ENCODE data around the gene HLA-A.
"Not testable (repeated sequence)": the region's sequence is repeated elsewhere in the genome, so short reads cannot be mapped to it uniquely, and the experiment has no call there.

Gene HLA-A

GRCh38 chr6:29927841-29928388 lies 14.4 kb upstream of the HLA-A start:
- Histone ChIP-seq H3K4me2 (ENCODE audit: low read length) (no peak overlapping the region), H3K4me1 (no peaks in the 10 kb centered on the region), H3K27ac (no peak overlapping the region), H2AFZ (no peak overlapping the region), H3K9me3 (ENCODE audit: control insufficient read depth, low read length) (no peaks in the 10 kb centered on the region), H3K4me3 (ENCODE audit: low read depth, low read length) (no peak overlapping the region), H3K9ac (no peak overlapping the region), H3K36me3 (ENCODE audit: control insufficient read depth, insufficient read depth, low read length) (no peaks in the 10 kb centered on the region), H3K79me2 (no peaks in the 10 kb centered on the region), H3K27me3 (ENCODE audit: control insufficient read depth, insufficient read depth, low read length) (no peaks in the 10 kb centered on the region)
- TF ChIP-seq CTCF (IDR thresholded peaks at IDR 0.05): no peak

GRCh38 chr6:29930047-29930446 lies 12.3 kb upstream of the HLA-A start:
- H3K79me2 ChIP-seq; H3K9ac ChIP-seq; H3K9me3 ChIP-seq (ENCODE audit: control insufficient read depth, low read length); H3K27ac ChIP-seq; H3K27me3 ChIP-seq (ENCODE audit: control insufficient read depth, insufficient read depth, low read length); H3K4me3 ChIP-seq (ENCODE audit: low read depth, low read length); H2AFZ ChIP-seq; H3K4me1 ChIP-seq; H3K4me2 ChIP-seq (ENCODE audit: low read length); H3K36me3 ChIP-seq (ENCODE audit: control insufficient read depth, insufficient read depth, low read length): not testable (repeated sequence)

- H3K9me3 ChIP-seq (ENCODE audit: control insufficient read depth, low read length): no peaks in the 10 kb centered on the region
- H3K79me2 ChIP-seq: no peaks in the 10 kb centered on the region
- no peak overlapping the region for H3K27ac ChIP-seq
- no peak overlapping the region for H3K4me2 ChIP-seq (ENCODE audit: low read length)
- no peaks in the 10 kb centered on the region for H3K4me1 ChIP-seq
- H3K9ac ChIP-seq: no peak overlapping the region
- H3K27me3 ChIP-seq (ENCODE audit: control insufficient read depth, insufficient read depth, low read length): no peaks in the 10 kb centered on the region
- no peaks in the 10 kb centered on the region for H3K36me3 ChIP-seq (ENCODE audit: control insufficient read depth, insufficient read depth, low read length)
- TF ChIP-seq CTCF (IDR thresholded peaks at IDR 0.05): no peak
- H3K4me3 ChIP-seq (ENCODE audit: low read depth, low read length): no peak overlapping the region
- H2AFZ ChIP-seq: no peak overlapping the region
Observed at GRCh38 chr6:29933955-29934354, 8.4 kb upstream of the HLA-A start.

GRCh38 chr6:29935273-29935955 lies 6.9 kb upstream of the HLA-A start:
- Histone ChIP-seq H3K27me3 (ENCODE audit: control insufficient read depth, insufficient read depth, low read length) (no peaks in the 10 kb centered on the region), H3K9me3 (ENCODE audit: control insufficient read depth, low read length) (no peaks in the 10 kb centered on the region)
- TF ChIP-seq CTCF (IDR thresholded peaks at IDR 0.05): no peak

GRCh38 chr6:29938746-29939508 lies 3.4 kb upstream of the HLA-A start:
- H3K9me3 ChIP-seq (ENCODE audit: control insufficient read depth, low read length): no peaks in the 10 kb centered on the region
- no peaks in the 10 kb centered on the region for H3K4me1 ChIP-seq
- H3K27me3 ChIP-seq (ENCODE audit: control insufficient read depth, insufficient read depth, low read length): no peaks in the 10 kb centered on the region
- H3K4me2 ChIP-seq (ENCODE audit: low read length): no peak overlapping the region
- H3K36me3 ChIP-seq (ENCODE audit: control insufficient read depth, insufficient read depth, low read length): no peaks in the 10 kb centered on the region
- no peak overlapping the region for H3K4me3 ChIP-seq (ENCODE audit: low read depth, low read length)
- TF ChIP-seq CTCF (IDR thresholded peaks at IDR 0.05): no peak
- H2AFZ ChIP-seq: no peak overlapping the region
- H3K79me2 ChIP-seq: no peaks in the 10 kb centered on the region
- H3K9ac ChIP-seq: no peak overlapping the region
- H3K27ac ChIP-seq: no peak overlapping the region

More at GRCh38 chr6:29935273-29935955, 6.9 kb upstream of the HLA-A start:
- Histone ChIP-seq H3K79me2 (no peaks in the 10 kb centered on the region), H3K4me1 (no peaks in the 10 kb centered on the region), H3K4me2 (ENCODE audit: low read length) (no peak overlapping the region), H2AFZ (no peak overlapping the region), H3K27ac (no peak overlapping the region), H3K9ac (no peak overlapping the region), H3K4me3 (ENCODE audit: low read depth, low read length) (no peak overlapping the region), H3K36me3 (ENCODE audit: control insufficient read depth, insufficient read depth, low read length) (no peaks in the 10 kb centered on the region)
